Measurements from ENCODE around the gene C6orf136. TPM values are rescaled to one million over a fixed set of nuclear protein-coding genes. Genes with fewer than 3 reads are reported as not detected.

The C6orf136 gene
- total and polyA plus RNA-seq, 9 of the 15 experiments (the other 6 are each of a cell fraction or from before 2014, with no cell fraction given), result 14.1 to 63.1 (median 18.4) TPM

- no TSS peak for BruUV-seq (replicated peaks)
- intact Hi-C loops (cut with micrococcal nuclease), result no loop called here
- FAIRE-seq, result no peak
- H3K36me3 ChIP-seq (ENCODE audit: control insufficient read depth, insufficient read depth, low read length), result peaks cover 20% of the 10 kb centered on the region
- ChIA-PET CTCF (ENCODE audit: low intra/inter-chr PET ratio) (no interaction called here), POLR2A (interaction anchor here (0.5 to 2.2 kb wide), 6 partner anchors 9 to 82 kb away, joined by 3 to 8 read pairs (median 6); no protein-coding TSS in a partner anchor)
- no peak overlapping the region for H3K4me3 ChIP-seq
- DNase-seq (ENCODE audit: extremely low read depth in 1 of 4, low spot score in 3 of 4), result no peak
- H3K4me1 ChIP-seq (replicated peaks in 1 of 2; ENCODE audit: control insufficient read depth in 2 of 2, insufficient read depth in 2 of 2, low read length in 2 of 2), result peaks cover 8% of the 10 kb centered on the region in 2 experiments
- no peak overlapping the region for H3K4me2 ChIP-seq (ENCODE audit: insufficient read depth, low read length)
- H3K9ac ChIP-seq (ENCODE audit: insufficient read depth in 1 of 2, low read depth in 2 of 2, low read length in 2 of 2), result no peak overlapping the region; a peak in 1 of 4 replicates
- ATAC-seq, result no peak
- H3K9me1 ChIP-seq (ENCODE audit: control insufficient read depth, insufficient read depth, low read length), result no peaks in the 10 kb centered on the region
- no peak overlapping the region for H2AFZ ChIP-seq (ENCODE audit: low read depth, low read length)
- H3K27ac ChIP-seq (ENCODE audit: extremely low read depth, low read depth, low read length), result no peak overlapping the region
- in situ Hi-C loops (cut with MboI), result no loop called here
- no peaks in the 10 kb centered on the region for H3K27me3 ChIP-seq (ENCODE audit: control insufficient read depth in 2 of 2, insufficient read depth in 2 of 2, low read length in 2 of 2)
- H3K9me3 ChIP-seq (replicated peaks; ENCODE audit: control insufficient read depth, insufficient read depth, low read depth, low read length), result no peaks in the 10 kb centered on the region; the same call in 1 of the 2 replicates
- 24% methylated on average over 1 of the region's 1 CpG for WGBS (ENCODE audit: insufficient coverage, low coverage, missing lambda C conversion rate)
- peaks cover 7% of the 10 kb centered on the region; the same call in 2 of the 3 replicates for H3K79me2 ChIP-seq (ENCODE audit: control insufficient read depth, insufficient read depth, low read length)
- TF ChIP-seq CREB3 (tag; conservative IDR thresholded peaks at IDR 0.05; ENCODE audit: low read depth), result no peak
- no peak for TF ChIP-seq FOXP1 (CRISPR knock-in tag; IDR thresholded peaks at IDR 0.05)
- no peak for TF ChIP-seq FOXA3 (CRISPR knock-in tag; conservative IDR thresholded peaks at IDR 0.05 in 1 of 2, IDR thresholded peaks at IDR 0.05 in 1 of 2)
- TF ChIP-seq PURB (CRISPR knock-in tag; IDR thresholded peaks at IDR 0.05; ENCODE audit: low read depth), result no peak
- no peak for TF ChIP-seq AFF1 (IDR thresholded peaks at IDR 0.05; ENCODE audit: low read depth in 1 of 2, partially characterized antibody in 2 of 2)
- no peak for TF ChIP-seq ZNF311 (CRISPR knock-in tag; IDR thresholded peaks at IDR 0.05)
- no peak for TF ChIP-seq HLTF (IDR thresholded peaks at IDR 0.05)
- no peak for TF ChIP-seq RAD51 (IDR thresholded peaks at IDR 0.05; ENCODE audit: borderline replicate concordance, low read depth)
- TF ChIP-seq ZFPM2 (CRISPR knock-in tag; IDR thresholded peaks at IDR 0.05), result no peak
- TF ChIP-seq TRIM24 (IDR thresholded peaks at IDR 0.05), result no peak
- no peak for TF ChIP-seq ATF4 (CRISPR knock-in tag; IDR thresholded peaks at IDR 0.05)
- no peak for TF ChIP-seq RFX7 (CRISPR knock-in tag; IDR thresholded peaks at IDR 0.05)
- no peak for TF ChIP-seq ZNF561 (CRISPR knock-in tag; conservative IDR thresholded peaks at IDR 0.05)
- no peak for TF ChIP-seq POLR2AphosphoS2 (IDR thresholded peaks at IDR 0.05; ENCODE audit: low read length)
- no peak for TF ChIP-seq ETV6 (IDR thresholded peaks at IDR 0.05; ENCODE audit: borderline replicate concordance in 1 of 2, low read depth in 2 of 2, low read length in 1 of 2)
- TF ChIP-seq ETV6 (CRISPR knock-in tag; IDR thresholded peaks at IDR 0.05; ENCODE audit: borderline replicate concordance), result no peak
- no peak for TF ChIP-seq NFRKB (IDR thresholded peaks at IDR 0.05; ENCODE audit: low read depth)
- H4K20me1 ChIP-seq (replicated peaks; ENCODE audit: control insufficient read depth, insufficient read depth, low read length), result no peaks in the 10 kb centered on the region
Observed at GRCh38 chr6:30641048-30641447, 5.9 kb upstream of the C6orf136 start.

Measured in K562 (cell line).